ENCODE data around the gene IL21R. TPM values are rescaled to one million over a fixed set of nuclear protein-coding genes. Genes with fewer than 3 reads are reported as not detected.

Gene IL21R
- total and polyA plus RNA-seq, 12 donors: 0.08 to 2.6 (median 0.42) TPM; not detected in 1

GRCh38 chr16:27377666-27378485, 24.1 kb upstream of the IL21R start:
- DNase-seq: peak in 1 of 7 donors; percentile 7
- Histone ChIP-seq H3K9me3 (replicated peaks in 1 of 3) (no peaks in the 10 kb centered on the region), H3K4me1 (replicated peaks in 1 of 2) (no peaks in the 10 kb centered on the region), H3K4me3 (no peak overlapping the region), H3K27me3 (no peaks in the 10 kb centered on the region), H3K36me3 (replicated peaks in 1 of 2) (no peaks in the 10 kb centered on the region), H3K27ac (no peak overlapping the region)
- intact Hi-C loops (cut with DNase I): loop anchor here in 1 of 2 donors (10.0 kb wide), 1 partner anchor 77 kb away; no protein-coding TSS in a partner anchor
- 54 to 74% (median 63%) methylated on average over 4 of the region's 4 CpGs for WGBS, 4 donors
- TF ChIP-seq POLR2A (IDR thresholded peaks at IDR 0.05): no peak

GRCh38 chr16:27378871-27379481, 23.0 kb upstream of the IL21R start:
- no peaks in the 10 kb centered on the region for H3K36me3 ChIP-seq (replicated peaks in 1 of 2)
- no peaks in the 10 kb centered on the region for H3K4me1 ChIP-seq (replicated peaks in 1 of 2)
- H3K9me3 ChIP-seq (replicated peaks in 1 of 3): no peaks in the 10 kb centered on the region
- intact Hi-C loops (cut with DNase I): loop anchor here in 1 of 2 donors (10.0 kb wide), 1 partner anchor 76 kb away; no protein-coding TSS in a partner anchor
- H3K4me3 ChIP-seq: no peak overlapping the region
- no peaks in the 10 kb centered on the region for H3K27me3 ChIP-seq
- TF ChIP-seq CTCF (IDR thresholded peaks at IDR 0.05) (no peak), POLR2A (IDR thresholded peaks at IDR 0.05) (no peak)
- DNase-seq: peak in 1 of 7 donors; percentile 7
- H3K27ac ChIP-seq: no peak overlapping the region
- 57 to 61% (median 58%) methylated on average over 10 to 11 of the region's 11 CpGs for WGBS, 4 donors

GRCh38 chr16:27379919-27380318, 22.1 kb upstream of the IL21R start:
- Histone ChIP-seq H3K9me3 (replicated peaks in 1 of 3) (no peaks in the 10 kb centered on the region), H3K4me3 (no peak overlapping the region), H3K27me3 (no peaks in the 10 kb centered on the region), H3K27ac (no peak overlapping the region), H3K4me1 (replicated peaks in 1 of 2) (no peaks in the 10 kb centered on the region), H3K36me3 (replicated peaks in 1 of 2) (no peaks in the 10 kb centered on the region)
- peak in 1 of 7 donors; percentile 3 for DNase-seq
- TF ChIP-seq POLR2A (IDR thresholded peaks at IDR 0.05) (no peak), CTCF (IDR thresholded peaks at IDR 0.05) (no peak)
- 84 to 93% (median 89%) methylated on average over 9 of the region's 9 CpGs for WGBS, 4 donors
- intact Hi-C loops (cut with DNase I): loop anchor here in 1 of 2 donors (10.0 kb wide), 1 partner anchor 75 kb away; no protein-coding TSS in a partner anchor

- TF ChIP-seq CTCF (IDR thresholded peaks at IDR 0.05): no peak
- TF ChIP-seq POLR2A (IDR thresholded peaks at IDR 0.05): no peak
Observed at GRCh38 chr16:27381236-27381635, 20.7 kb upstream of the IL21R start.

More at GRCh38 chr16:27381236-27381635, 20.7 kb upstream of the IL21R start:
- H3K4me3 ChIP-seq: no peak overlapping the region
- H3K27me3 ChIP-seq: no peaks in the 10 kb centered on the region
- no peaks in the 10 kb centered on the region for H3K36me3 ChIP-seq (replicated peaks in 1 of 2)
- H3K9me3 ChIP-seq (replicated peaks in 1 of 3): no peaks in the 10 kb centered on the region
- intact Hi-C loops (cut with DNase I): no loop called here
- no peak overlapping the region for H3K27ac ChIP-seq
- DNase-seq: peak in 1 of 7 donors; percentile 6
- H3K4me1 ChIP-seq (replicated peaks in 1 of 2): no peaks in the 10 kb centered on the region

Measured in adrenal gland (tissue), 12 donors.